ENCODE data around the gene PDZK1IP1. TPM values are rescaled to one million over a fixed set of nuclear protein-coding genes. Genes with fewer than 3 reads are reported as not detected.
A peak's percentile ranks its signal among the peaks of the same experiment; 100 is the strongest.
"Not testable (repeated sequence)": the region's sequence is repeated elsewhere in the genome, so short reads cannot be mapped to it uniquely, and the experiment has no call there.

PDZK1IP1 gene
- polyA plus RNA-seq, 1 donor = 0.59 TPM

- DNase-seq = no peak
Measured at GRCh38 chr1:47181095-47181954, 8.5 kb downstream of the PDZK1IP1 start.

DNA sequence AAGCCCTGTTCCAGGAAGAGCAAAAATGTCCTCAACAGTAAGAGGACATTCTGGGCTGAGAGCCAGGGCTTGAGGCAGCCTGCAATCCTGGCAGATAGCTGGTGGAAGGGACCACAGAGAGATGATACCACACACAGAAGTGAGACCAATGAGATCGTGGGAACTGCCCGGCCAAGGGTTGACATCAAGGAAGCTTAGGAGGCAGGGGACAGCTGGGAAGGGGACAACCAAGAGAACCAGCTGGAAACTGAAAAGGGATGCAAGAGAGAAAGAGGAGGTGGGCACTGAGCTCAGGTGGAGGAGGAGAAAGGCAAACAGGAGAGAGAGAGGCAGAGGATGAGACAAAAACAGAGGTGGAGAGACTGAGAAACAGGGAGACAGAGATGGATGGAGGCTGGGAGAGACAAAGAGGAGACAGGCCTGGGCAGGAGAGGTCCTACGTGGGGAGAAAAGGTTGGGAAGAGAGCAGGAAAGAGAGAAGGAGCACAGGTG lies 9.2 kb downstream of the PDZK1IP1 start:
- no peak for DNase-seq

- DNase-seq = no peak
Measured at GRCh38 chr1:47179988-47180563, 9.8 kb downstream of the PDZK1IP1 start.

DNA sequence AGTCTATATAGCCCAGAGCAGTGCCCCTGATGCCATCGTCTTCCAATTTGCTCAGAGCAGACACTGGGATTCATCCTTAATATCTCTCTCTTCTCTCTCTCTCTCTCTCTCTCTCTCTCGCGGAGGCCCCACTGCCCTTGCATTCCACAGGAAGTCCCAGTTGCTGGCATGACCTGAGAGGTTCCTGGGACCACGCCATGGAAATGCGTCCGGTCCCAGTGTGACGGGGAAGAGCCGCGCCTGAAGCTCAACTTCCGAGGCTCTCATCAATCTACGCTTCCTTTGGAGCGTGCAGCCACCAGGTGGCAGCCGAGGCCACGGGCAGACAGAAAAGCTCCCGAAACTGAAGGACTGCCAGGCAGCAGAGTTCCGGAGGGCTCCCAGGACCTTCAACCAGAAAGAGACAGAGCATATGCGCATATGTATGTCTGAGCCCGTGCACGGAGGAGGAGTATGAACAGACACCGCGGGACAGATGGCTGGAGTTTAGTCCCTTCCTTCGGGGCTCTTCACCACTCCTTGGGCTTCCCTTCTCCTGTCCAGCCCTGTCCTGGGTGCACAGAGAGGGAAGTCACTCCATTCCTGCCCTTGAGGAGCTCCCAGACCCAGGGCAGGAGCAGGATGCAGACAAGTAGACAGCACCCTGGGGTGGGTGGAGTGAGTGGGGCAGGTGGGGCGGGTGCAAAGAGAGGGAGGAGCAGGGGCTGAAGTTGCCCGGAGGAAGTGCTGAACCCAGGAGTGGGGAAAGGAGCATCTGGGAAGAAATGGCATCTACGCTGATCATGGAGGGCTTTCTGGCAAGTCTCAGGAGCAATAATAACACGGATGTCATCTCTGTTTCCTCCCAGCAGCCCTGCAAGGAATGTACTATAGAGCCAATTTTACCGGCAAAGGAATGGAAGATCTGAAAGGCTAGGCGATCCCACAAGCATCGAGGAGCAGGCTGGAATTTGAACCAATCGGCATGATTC lies 10.5 kb downstream of the PDZK1IP1 start:
- DNase-seq = peak; percentile 93

DNA sequence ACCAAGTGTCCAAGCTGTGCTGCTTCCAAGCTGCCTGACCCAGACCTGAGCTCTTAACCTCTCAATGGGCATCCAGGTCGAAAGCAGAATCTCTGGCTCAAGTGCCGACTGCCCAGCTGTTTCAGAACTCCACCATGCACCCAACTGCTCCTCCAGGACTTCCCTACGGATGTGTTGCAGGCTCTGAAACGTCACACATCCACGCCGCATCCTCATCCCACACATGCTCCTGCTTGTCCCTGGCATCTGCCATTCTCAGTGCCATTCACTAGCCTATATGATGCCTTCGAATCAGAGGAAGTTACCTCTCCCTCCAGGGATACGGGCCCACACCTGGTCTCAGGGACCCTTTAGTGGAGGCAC lies 11.2 kb downstream of the PDZK1IP1 start:
- DNase-seq = no peak

DNA sequence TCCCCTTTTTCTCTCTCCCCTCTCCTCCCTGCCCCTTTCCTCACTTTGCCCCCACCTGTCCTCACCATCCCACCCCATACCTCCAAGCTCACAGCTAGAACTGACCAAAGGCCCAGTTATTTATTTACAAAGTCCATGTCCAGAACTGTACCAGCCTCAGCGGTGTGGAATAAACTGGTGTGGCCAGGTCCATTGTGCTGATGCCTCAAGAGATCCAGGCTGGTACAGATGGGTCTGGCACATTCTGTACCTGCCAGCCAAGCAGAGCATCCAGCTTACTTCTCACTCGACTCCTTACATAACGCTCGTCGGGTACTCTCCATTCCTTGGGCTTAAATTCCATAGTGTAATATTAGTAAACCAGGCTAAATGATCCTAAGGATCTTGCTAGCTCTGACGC lies 11.8 kb downstream of the PDZK1IP1 start:
- no peak for DNase-seq

- peak; percentile 37 for DNase-seq
Measured at GRCh38 chr1:47175227-47175934, 14.5 kb downstream of the PDZK1IP1 start.

DNA sequence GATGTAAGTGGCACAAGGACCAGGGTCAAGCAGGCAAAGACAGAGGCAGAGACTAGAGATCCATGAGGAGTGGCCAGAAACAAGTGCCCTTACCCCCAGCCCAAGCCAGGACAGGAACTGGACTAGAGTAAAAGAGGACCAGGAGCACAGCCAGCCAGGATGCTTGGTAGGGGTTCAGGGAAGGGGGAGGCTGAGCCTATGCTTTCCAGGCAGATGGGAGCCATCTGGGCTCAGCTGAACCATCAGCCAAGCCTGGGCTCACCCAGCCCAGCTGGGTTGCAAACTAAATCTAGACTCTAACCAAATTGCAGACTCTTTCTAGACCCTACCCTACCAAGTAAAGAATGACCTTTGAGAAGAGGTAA lies 15.2 kb downstream of the PDZK1IP1 start:
- DNase-seq = no peak

- DNase-seq = no peak
Measured at GRCh38 chr1:47172782-47173181, 17.1 kb downstream of the PDZK1IP1 start.

GRCh38 chr1:47164552-47164951 lies 25.3 kb downstream of the PDZK1IP1 start:
- no peak for DNase-seq

- no peak for DNase-seq
Measured at GRCh38 chr1:47161298-47162040, 28.4 kb downstream of the PDZK1IP1 start.

DNA sequence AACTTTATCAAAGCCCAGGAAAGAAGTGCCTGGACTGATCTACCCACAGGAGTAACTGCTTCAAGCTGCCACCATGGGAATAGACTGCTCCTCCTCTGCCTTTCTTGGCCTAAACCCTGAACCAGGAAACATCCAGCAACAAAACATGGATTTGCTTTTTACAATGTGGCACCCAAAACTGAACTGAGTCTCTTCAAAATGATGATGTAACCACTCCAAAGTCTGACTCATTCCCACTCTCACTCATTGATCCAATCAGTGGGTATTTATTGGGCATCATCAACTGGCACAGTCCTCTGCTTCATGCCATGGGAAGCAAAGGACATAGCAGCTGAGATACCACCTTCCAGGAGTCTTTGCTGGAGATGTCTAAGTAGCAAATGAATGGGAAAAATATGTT lies 29.1 kb downstream of the PDZK1IP1 start:
- no peak for DNase-seq

- DNase-seq = not testable (repeated sequence)
Measured at GRCh38 chr1:47157957-47158356, 31.9 kb downstream of the PDZK1IP1 start.

DNA sequence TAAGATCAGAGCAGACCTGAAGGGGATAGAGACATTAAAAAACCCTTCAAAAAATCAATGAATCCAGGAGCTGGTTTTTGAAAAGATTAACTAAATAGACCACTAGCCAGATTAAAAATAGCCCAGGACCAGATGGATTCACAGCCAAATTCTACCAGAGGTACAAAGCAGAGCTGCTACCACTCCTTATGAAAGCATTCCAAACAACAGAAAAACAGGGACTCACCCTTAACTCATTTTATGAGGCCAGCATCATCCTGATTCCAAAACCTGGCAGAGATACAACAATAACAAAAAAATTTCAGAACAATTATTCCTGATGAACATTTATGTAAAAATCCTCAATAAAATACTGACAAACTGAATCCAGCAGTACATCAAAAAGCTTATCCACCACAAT lies 33.4 kb downstream of the PDZK1IP1 start:
- DNase-seq = not testable (repeated sequence)

DNA sequence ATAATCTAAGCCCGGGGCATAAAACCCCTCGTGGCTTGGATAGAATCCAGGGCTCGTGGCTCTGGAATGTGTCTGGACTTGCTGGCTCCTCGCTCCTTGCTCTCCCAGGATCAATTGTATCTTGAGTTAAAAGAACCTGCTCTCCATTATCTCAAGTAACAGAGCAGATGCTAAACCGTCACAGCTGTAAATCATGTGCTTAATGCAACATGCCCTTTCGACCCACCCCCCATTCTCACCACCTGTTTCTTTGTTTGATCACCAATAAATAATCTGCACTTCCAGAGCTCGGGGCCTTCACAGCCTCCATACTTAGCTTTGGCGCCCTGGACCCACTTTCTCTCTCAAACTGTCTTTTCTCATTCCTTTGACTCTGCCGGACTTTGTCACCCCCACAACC lies 40.7 kb downstream of the PDZK1IP1 start:
- not testable (repeated sequence) for DNase-seq

- no peak for DNase-seq
Measured at GRCh38 chr1:47147047-47147785, 42.6 kb downstream of the PDZK1IP1 start.

DNA sequence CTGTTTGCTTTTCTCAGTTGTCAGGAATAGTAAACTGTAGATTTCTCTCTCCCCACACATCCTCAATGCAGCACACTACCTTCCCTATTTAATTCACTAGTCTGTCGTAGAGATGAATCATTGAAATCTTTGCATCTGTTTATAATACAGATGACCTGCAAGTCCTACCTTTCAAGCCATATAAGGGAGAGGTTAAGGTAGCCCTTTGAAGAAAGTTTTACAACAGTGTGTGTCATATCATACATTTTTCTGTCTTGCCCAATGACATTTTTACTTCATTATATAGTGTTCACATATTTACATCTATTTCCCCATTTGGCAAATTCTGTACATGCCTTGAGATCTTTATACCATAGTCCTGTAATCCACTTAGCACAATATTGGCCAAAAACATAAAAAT lies 43.3 kb downstream of the PDZK1IP1 start:
- DNase-seq = not testable (repeated sequence)

- DNase-seq = not testable (repeated sequence)
Measured at GRCh38 chr1:47143654-47144053, 46.2 kb downstream of the PDZK1IP1 start.

- not testable (repeated sequence) for DNase-seq
Measured at GRCh38 chr1:47140358-47140757, 49.5 kb downstream of the PDZK1IP1 start.

- DNase-seq = no peak
Measured at GRCh38 chr1:47137925-47138615, 51.8 kb downstream of the PDZK1IP1 start.

Data from hindlimb muscle (tissue), 1 donor.